AG08396 (cell line): ENCODE results near the gene MYL12B.

Experiments
- DNase-seq: peaks from one replicate; pipeline ENCODE4 v3.0.0; 2012; ENCODE audit warnings: low spot score, mixed read lengths

MYL12B gene

DNA sequence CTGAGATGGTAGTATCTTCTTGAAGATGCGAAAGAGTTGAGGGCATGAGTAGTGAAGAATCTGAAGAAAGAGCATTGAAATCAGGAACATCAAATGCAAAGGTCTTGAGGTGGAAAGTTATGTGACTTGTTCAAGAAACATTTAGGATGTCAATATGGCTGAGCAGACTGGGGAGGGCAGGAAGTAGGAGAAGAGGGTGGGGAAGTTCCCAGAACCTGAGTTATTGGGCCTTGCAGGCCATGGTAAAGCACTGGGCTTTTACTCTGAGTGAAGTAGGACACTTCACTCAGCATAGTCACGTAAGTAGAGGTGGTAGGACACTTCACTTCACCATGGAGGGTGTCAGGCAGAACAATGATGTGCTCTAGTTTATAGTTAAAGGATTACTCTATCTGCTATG is 26.1 kb upstream of the MYL12B start:
- no peak for DNase-seq

DNA sequence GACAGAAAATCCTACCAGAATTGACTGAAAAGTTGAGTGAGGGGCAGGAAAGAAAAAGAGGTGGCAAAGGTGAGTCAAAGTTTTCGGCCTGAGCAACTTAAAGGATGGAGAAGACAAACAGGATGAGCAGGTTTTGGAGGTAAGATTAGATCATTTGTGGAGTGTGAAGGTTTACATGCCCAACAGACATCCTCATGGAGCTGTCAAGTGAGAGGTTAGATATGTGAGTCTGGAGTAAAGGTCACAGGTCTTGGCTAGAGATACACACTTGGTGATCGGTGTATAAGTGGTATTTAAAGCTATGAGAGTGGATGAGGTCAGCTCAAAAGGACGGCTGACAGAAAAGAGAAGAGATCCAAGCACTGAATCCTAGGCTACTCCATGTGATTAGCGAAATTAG is 25.5 kb upstream of the MYL12B start:
- DNase-seq: no peak

DNA sequence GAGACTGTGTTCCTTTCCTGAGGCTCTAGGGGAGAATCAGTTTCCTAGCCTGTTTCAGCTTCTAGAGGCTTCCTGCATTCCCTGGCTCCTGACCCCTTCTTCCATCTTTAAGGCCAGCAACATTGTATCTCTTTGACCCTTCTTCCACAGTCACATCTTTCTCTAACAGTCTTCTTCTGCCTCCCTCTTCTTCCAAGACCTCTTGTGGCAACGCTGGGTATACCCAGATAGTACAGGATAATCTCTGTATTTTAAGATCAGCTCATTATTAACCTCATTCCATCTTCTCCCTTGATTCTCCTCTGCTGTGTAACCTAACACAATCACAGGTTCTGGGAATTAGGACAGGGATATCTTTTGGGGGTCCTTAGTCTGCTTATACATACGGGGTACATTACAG is 23.2 kb upstream of the MYL12B start:
- no peak for DNase-seq

DNA sequence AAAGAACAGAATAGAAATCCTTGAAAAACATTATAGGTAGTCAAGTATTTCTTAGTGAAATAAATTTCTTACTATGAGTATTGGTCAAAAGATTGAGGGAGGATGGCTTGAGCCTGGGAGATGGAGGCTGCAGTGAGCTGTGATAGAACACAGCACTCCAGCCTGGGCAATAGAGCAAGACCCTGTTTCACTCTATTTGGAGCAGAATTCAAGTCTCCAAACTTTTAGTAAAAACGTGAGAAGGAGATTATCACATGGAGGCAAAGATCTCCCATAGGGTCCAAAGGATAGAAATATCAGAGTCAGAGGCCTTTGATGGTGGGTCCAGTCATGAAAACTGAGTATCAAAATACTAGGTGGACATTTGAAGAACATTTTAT is 16.8 kb upstream of the MYL12B start:
- DNase-seq: no peak

DNA sequence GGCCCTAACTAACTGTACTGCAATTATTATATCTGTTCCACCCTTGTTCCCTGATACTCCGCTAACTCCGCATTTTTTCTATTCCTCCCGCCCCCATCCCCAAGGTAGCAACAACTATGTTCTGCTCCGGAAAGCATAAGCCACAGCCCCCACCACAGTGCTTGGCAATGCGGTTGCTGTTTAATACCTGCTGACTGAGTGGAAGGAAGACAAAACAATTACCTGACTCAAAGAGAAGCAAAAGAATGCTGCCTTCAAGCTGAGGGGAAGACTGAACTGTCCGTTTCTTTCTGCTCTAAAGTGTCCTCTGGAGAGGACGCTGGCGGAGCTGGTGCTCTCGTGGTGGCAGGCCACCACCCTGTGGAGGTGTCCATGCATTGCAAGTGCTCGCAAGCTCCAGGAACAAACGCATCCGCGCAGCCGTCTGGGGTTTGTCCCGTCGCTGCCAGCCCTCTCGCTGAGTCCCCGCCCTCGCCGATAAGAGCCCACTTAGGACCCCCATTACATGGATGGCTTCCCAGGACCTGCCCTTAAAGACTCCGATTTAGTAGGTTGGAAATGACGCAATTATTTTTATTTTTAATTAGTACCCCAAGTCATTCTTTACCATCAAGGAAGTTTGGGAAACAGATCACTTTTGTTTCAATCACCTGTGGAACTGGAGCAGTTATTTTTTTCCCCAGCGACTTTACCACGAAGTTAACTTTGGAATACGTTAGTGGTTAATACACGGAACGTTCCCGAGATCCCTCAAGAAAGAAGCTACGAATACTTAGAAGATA is 15.9 kb upstream of the MYL12B start:
- peak; percentile 79 for DNase-seq

DNA sequence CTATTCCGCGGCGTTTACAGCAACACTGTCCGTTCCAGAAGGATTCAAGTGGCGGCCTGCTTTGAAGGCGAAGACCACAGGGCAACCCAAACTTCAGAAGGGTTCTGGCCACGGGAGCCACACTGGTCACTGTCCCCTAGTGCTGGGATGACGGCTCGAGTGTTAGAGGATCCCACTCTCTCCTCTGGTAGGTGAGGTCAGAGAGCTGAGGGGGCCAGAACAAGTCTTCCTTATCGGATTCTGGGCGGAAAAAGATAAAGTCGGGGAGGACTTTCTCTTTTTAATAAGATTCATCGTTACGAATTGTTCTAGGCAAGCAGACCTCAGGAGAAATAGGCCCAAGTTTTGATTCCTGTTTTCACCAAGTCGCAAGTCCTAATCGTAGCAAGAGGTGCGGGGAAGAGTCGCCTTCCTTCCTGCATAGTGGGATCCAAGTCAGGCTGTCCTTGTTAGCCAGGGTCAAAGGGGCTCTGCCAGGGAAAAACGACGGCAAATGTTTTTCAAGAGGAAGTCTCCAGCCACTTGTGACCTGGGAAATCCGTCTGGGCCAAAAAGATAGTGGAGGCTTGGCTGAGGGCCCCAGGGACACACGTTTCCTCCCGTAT is 15.2 kb upstream of the MYL12B start:
- no peak for DNase-seq

DNA sequence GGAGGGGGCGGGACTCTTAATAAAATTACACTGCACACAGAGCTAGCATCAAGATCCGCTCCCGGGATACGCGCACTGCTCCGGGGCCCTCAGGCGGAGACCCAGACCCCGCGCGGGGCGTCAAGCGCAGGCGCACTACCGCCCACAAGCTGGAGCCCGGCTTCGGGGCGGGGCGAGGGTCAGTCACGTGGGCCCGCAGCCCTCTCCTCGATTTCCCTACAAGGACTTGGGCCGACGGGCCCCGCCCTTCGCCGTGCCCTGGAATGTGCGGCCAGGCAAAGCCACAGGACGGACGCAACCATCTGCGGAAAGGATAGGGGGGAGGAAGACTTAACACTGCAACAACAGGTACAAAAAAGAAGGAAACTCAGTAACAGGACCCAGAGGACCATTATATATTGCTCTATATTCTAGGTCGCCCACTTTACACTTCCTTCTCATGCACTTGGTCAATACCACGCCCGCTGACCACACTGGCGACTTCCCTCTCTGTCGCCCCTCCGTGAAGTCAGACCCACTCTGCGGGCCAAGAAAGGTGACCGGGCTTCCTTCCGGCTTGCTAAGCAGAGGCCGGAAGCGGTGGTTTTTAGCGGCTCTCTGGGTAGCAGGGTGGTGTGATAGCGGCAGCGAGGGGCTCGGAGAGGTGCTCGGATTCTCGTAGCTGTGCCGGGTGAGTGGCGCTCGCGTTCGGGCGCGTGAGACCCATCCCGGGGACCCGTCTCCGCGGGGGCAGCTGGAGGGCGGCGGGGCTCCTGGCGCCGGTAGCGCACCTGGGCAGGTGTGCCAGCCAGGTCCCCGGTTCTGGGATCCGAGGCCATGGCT is 14.5 kb upstream of the MYL12B start, which contains the start of gene MYL12A:
MYL12A (plus strand) TSS at position 562 of the 822 bp plus-strand sequence. CDS start 5,447 bp downstream, outside the sequence.
- DNase-seq: peak; percentile 95

DNA sequence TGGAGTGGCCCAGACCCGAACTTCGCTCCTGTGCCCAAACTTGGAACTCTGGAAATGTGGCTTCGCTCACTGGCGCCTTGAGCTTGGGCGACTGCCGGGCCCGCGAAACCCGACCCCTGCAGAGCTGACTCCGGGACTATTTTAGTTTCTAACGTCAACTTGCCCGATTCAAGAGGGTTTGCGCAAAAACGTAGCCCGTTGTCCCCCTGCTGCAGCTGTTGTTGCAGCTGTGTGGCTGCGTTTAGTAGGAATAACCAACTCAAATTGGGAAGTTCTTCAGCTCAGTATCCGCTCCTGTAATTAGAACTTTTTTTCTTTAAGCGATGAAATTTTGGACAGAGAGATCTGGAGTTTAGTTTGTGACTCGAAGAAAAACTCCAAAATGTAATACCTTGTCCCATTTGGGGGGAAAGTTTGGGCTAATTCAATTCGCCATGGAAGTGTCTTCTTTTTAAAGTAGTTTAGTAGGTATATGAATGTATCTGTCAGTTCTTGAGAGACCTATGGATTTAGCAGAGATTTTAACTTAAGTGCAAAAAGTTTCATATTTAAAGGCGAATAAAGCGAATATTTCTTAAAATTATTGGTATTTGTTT is 13.8 kb upstream of the MYL12B start:
- peak; percentile 37 for DNase-seq

DNA sequence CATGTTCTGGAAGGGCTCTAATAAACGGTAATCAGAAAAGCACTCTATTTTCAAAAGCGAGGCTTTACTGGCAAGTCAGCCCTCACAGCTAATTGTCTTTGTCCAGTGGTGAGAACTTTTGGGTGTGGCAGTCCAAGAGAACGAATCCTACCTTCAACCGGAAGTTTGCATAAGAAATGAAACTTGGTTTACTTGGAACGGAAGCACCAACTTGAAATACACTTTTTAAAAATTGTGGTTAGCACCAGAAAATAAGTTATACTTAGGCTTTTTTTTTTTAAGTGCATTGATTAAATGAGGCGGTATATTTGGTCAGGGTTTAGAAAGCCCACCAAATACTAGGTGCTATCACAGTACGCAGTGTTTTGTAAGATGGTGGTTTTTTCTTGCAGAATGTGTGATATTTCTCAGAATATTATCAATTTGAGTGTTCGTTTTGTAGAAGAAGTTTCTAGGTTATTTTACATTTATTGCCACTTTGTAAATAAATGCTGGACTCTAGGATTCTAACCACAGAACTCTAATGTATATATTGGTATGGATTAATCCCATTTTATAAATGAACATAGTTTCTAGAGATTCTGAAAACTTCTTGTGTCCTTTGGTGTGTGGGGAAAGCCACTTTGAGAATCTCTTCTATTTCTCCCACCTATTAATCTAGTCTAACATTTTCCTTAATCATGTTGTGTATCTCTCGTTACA is 13.1 kb upstream of the MYL12B start:
- peak; percentile 27 for DNase-seq

DNA sequence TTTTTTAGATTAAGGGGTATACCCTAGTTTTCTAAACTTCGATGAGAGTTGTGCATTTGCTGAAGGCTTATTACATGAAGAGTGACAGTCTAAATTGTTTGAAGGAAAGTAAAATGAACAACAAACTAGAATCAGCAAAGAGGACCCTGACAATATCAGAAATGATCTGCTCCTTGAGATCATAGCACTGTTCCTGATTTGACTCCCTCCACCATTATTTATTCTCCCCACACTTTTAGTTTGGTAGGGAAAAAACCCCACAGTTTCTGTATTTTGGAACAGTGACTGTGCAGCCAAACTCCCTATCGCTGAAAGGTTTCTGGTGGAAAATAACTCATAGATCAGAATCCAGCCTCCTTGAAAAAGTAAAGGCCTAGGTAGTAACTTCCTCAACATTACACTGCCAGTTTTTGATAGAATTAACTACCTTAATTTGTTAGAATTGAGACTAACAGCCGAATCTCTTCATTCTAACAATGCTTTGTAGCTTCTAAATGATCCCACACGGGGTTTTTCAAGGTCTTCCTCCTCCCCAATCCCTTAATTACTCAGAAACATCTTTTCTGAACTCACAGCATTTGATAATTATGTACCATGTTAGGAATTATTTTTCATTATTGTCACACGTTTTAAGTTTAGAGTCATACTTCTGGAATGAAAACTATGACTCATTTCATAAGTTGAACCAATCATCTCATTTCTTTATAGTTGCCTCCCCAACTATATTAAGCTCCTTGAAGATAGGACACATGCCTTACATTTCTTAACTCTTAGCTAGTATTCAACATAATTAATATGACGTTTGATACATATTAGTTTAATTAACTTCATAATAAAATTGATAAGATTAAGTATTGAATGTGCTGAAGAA is 11.5 kb upstream of the MYL12B start:
- DNase-seq: peak; percentile 50

DNA sequence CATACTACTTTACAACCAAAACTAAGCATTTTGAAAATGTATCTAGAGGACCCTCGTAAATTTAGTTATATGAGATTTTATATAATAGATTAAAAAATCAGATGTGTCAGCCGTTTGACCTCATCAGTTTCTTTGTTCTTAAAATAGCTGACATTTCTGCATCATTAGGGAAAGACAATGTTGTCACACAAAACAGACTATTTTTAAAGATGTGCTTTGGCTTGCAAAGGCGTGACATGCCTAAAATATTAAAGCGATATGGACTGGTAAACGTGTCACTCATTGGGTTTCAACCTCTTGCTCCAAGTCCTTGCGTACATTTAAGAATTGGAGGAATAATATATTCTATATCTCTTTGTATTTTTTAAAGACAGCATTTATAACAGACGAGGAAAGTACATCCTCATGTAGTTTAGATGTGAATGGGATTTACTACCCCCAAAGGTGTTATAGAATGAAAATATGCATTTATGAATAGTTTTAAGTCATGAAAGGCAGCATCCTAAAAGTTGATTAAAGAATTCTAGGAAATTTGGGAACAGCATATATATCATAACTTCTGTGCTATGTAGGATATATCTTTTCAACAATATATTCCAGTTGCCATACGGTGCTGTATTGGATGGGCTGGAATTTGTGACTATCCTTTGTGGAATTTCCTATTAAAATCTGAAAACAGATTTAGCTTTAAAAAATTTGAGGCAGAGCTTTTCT is 10.5 kb upstream of the MYL12B start:
- DNase-seq: no peak

DNA sequence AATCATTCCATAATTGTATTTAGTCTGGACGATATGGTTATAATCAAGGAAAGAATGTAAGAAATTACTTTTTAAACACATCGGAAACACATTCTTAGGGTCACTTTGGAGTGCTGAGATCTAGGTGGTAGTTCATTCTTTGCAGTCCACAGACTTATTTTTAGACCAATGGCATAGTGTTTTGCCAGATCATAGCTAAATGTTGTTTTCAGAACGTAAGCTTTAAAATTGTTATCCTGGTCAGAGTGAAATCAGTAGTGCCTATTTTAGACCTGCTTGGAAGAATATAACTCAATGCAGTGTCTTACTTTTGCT is 10.0 kb upstream of the MYL12B start:
- no peak for DNase-seq

DNA sequence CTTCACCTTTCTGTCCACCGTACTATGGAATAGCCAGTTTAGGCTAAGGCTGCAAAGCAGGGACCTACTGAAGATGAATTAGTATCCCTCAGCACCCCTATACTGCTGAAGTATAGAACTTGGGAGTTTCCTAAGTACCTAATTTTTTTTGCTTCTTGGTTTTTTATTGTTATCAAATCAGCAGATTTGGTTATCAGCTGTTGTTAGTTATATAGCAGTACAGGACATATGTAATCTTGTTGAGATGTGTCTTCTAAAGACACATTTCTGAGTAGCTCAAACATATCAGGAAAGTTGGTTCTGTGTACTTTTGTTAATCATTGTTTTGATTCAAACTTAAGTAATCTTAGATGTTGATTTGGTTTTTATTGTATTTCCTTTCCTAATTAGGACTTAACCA is 9.1 kb upstream of the MYL12B start:
- DNase-seq: no peak

DNA sequence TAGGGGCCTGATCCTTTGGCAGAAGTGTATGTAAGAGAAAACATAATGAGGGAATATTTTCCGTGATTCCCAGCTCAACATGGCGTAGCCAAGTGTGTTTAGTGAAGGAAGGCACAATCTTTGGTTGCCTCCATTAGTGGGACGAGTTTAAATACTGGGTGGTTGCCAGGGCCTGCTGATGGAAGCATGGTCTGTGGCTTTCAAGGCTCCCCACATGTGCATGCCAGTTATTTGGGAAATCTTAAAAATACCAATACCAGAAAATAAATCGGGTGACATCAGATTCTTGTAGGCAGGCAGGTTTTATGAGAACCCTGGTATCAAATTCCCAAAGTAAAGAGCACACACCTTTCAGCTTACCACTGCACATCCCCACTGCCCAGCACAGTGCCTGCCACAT is 7.2 kb upstream of the MYL12B start:
- DNase-seq: no peak

DNA sequence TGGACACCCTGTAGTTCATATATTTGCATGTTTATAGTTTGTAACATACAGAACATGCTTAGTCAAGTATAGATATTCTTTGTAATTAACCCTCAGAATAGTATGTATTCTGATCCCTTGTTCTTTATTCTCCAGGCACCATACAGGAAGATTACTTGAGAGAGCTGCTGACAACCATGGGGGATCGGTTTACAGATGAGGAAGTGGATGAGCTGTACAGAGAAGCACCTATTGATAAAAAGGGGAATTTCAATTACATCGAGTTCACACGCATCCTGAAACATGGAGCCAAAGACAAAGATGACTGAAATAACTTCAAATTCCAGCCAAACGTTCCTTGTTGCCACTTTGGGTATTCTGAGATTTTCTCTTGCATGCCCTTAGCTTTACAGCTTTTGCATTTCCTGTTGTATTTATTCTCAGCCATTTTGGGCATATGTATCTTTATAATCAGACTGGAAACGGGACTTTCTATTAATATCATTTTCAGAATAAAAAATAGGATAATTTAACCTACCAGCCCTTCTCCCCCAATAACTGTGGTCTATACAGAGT is 6.2 kb upstream of the MYL12B start:
- DNase-seq: no peak

DNA sequence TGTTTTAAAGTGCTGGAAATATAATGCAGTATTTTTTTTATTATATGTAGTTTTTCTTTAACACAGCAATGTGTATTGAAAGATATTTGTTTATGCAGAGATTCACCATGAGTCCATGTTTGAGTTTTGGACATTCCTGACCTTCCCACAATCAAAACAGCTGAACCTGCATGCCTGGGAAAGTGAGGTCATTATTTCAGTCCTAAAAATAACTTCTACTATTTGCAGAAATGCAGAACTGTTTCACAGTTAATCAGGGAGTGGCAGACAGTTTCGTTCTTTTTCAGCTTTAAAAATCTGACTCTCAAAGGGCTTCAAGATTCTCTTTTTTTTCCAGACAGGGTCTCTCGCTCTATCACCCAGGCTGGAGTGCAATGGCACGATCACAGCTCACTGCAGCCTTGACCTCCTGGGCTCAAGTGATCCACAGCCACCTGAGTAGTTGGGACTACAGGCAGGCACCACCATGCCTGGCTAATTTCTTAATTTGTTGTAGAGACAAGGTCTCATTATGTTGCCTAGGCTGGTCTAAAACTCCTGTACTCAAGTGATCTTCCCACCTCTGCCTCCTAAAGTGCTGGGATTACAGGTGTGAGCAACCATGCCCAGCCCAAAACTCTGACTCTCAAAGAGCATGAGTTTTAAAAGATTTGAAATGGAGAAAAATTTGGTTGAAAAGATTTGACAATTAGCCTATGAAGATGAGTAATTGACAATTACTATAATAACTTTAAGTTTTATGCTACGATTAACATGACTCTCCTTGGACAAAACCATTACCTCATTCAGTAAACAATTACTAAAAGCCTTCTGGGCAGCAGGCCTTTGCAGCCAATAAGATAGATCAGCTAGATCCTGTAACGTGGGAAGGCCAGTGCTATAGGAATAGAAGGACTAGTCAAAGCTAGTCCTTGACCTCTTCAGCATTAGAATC is 5.0 kb upstream of the MYL12B start:
- DNase-seq: peak; percentile 61

DNA sequence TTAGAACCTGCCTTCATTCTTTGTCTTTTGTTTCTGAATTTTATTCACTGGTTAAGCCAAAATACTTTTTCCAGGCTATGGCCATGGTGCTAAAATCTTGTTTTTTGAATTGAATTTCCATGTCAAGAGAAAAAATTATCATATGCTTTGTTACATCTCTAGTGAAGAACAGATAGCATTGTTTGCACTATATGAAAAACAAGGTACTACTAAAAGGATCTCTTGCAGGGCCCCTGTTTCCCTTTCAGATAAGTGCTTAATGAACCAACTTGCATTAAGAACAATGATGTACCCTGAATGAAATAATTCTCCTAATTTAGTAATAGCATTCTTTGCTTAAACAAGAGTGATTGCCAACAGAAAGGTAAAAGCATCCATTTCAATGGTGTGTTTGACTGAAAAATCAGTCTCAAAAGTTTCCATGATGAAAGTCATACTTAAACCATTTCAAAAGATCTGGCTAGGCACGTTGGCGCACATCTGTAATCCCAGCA is 4.3 kb upstream of the MYL12B start:
- DNase-seq: no peak

DNA sequence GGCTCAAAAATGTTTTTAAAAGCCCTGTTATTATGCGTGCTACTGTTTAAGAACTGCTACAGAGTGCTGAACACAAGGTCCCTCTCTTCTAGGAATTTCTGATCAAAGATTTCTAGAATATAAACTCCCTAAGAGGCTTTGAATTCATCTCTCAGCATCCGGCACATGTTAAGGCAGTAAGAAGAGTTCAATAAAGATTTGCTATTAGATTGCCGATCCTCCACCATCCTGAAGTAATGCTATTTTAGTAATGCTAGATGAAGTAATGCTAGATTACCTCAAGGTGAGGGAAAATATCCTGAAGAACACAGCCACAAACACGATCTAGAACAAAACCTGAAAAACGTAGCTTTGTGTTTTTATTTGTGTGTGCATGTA is 949 bp upstream of the MYL12B start:
- DNase-seq: no peak
